IMR-90 (cell line): ENCODE results near the gene NCR2. TPM values are rescaled to one million over a fixed set of nuclear protein-coding genes. Genes with fewer than 3 reads are reported as not detected.

ENCODE experiments used
- ATAC-seq: fragments of 200-7000 bp; cut with Tn5 transposase; 2 replicates; pipeline ENCODE4 v1.9.1; 2020; ENCODE audit warnings: low read depth, mild to moderate bottlenecking, moderate library complexity
- BruUV-seq: library from RNA; stranded (reverse); fragments of 400-500 nt; replicated peaks from 2 replicates; lab custom pipeline; 2021; lab: Mats Ljungman, UMichigan
- CTCF ChIA-PET: fragments of 300-600 bp; formaldehyde crosslinking; extraction: SDS; loops from one replicate; lab custom pipeline; 2021; ENCODE audit warnings: antibody characterized with exemption; lab: Yijun Ruan, JAX
- POLR2A ChIA-PET: fragments of 300-600 bp; sonication (Branson Sonifier 250); formaldehyde crosslinking; loops from one replicate; lab custom pipeline; 2022; ENCODE audit warnings: antibody characterized with exemption; ENCODE audit not compliant: unreplicated experiment; lab: Charles Lee
- DNase-seq: peaks from one replicate; pipeline ENCODE4 v3.0.0; 2013
- H2AFZ ChIP-seq: replicated peaks from 2 replicates; pipeline ENCODE3; 2013; ENCODE audit warnings: low read length, mild to moderate bottlenecking; ENCODE audit not compliant: poor library complexity
- H2AK5ac ChIP-seq: 2 replicates; pipeline ENCODE4 v1.6.1; 2013; ENCODE audit warnings: low read depth, low read length, inconsistent platforms
- H2AK9ac ChIP-seq: replicated peaks from 2 replicates; pipeline ENCODE3; 2013; ENCODE audit warnings: mild to moderate bottlenecking, low read depth, low read length, moderate library complexity; ENCODE audit not compliant: poor library complexity
- H2BK120ac ChIP-seq: 2 replicates; pipeline ENCODE4 v1.6.1; 2013; ENCODE audit warnings: low read depth, low read length, inconsistent platforms
- H2BK15ac ChIP-seq: 3 replicates; pipeline ENCODE4 v1.6.1; 2013; ENCODE audit warnings: low read depth, low read length, inconsistent platforms
- H2BK20ac ChIP-seq: 2 replicates; pipeline ENCODE4 v1.6.1; 2013; ENCODE audit warnings: low read depth, mild to moderate bottlenecking, inconsistent platforms, low read length, moderate library complexity
- H2BK5ac ChIP-seq: 2 replicates; pipeline ENCODE4 v1.6.1; 2013; ENCODE audit warnings: mild to moderate bottlenecking, low read depth, low read length, inconsistent platforms; ENCODE audit not compliant: poor library complexity, severe bottlenecking
- H3K14ac ChIP-seq: replicated peaks from 2 replicates; pipeline ENCODE4 v1.6.1; 2013; ENCODE audit warnings: low read depth, low read length, inconsistent platforms
- H3K18ac ChIP-seq: 2 replicates; pipeline ENCODE4 v1.6.1; 2013; ENCODE audit warnings: low read depth, low read length, control low read depth
- H3K23ac ChIP-seq: 2 replicates; pipeline ENCODE4 v1.6.1; 2013; ENCODE audit warnings: low read depth, low read length, inconsistent platforms
- H3K27ac ChIP-seq: 2 replicates; pipeline ENCODE4 v1.5.1; 2013; ENCODE audit warnings: mild to moderate bottlenecking, control low read depth, low read length; ENCODE audit not compliant: insufficient read depth
- H3K27me3 ChIP-seq: 2 replicates; pipeline ENCODE4 v1.6.1; 2013; ENCODE audit warnings: low read length; ENCODE audit not compliant: control insufficient read depth, insufficient read depth
- H3K36me3 ChIP-seq: 2 replicates; pipeline ENCODE4 v1.6.1; 2013; ENCODE audit warnings: low read length, mixed read lengths; ENCODE audit not compliant: control insufficient read depth, insufficient read depth
- H3K4ac ChIP-seq: 2 replicates; pipeline ENCODE4 v1.6.1; 2013; ENCODE audit warnings: low read depth, low read length, inconsistent platforms
- H3K4me1 ChIP-seq: 2 replicates; pipeline ENCODE4 v1.6.1; 2013; ENCODE audit warnings: low read length, mixed read lengths; ENCODE audit not compliant: control insufficient read depth, insufficient read depth
- H3K4me2 ChIP-seq: 2 replicates; pipeline ENCODE4 v1.6.1; 2013; ENCODE audit warnings: low read depth, mild to moderate bottlenecking, control low read depth, low read length, moderate library complexity
- H3K4me3 ChIP-seq: 2 replicates; pipeline ENCODE4 v1.5.1; 2013; ENCODE audit warnings: low read depth, mild to moderate bottlenecking, control low read depth, low read length, moderate library complexity; ENCODE audit not compliant: insufficient read depth
- H3K56ac ChIP-seq: 2 replicates; pipeline ENCODE4 v1.6.1; 2013; ENCODE audit warnings: low read length, inconsistent platforms; ENCODE audit not compliant: insufficient read depth; ENCODE audit errors: extremely low read depth
- H3K79me1 ChIP-seq, 2 experiments: 2 replicates each; pipeline ENCODE4 v1.6.1; 2013; ENCODE audit warnings: low read length in 2 of 2, inconsistent platforms in 1 of 2, low read depth in 1 of 2
- H3K9ac ChIP-seq: 2 replicates; pipeline ENCODE4 v1.6.1; 2013; ENCODE audit warnings: low read depth, low read length, control low read depth
- H3K9me1 ChIP-seq: 2 replicates; pipeline ENCODE4 v1.6.1; 2013; ENCODE audit warnings: low read length, inconsistent platforms; ENCODE audit not compliant: insufficient read depth
- H3K9me3 ChIP-seq: 2 replicates; pipeline ENCODE4 v1.6.1; 2013; ENCODE audit warnings: low read length; ENCODE audit not compliant: control insufficient read depth, insufficient read depth
- H4K20me1 ChIP-seq: 2 replicates; pipeline ENCODE4 v1.6.1; 2013; ENCODE audit warnings: low read length, inconsistent platforms; ENCODE audit not compliant: insufficient read depth
- H4K5ac ChIP-seq: 2 replicates; pipeline ENCODE4 v1.6.1; 2013; ENCODE audit warnings: mild to moderate bottlenecking, low read depth, low read length, control low read depth
- H4K8ac ChIP-seq, 2 experiments: 2 replicates each; pipeline ENCODE4 v1.6.1; 2013; ENCODE audit warnings: low read depth in 2 of 2, low read length in 2 of 2, control low read depth in 1 of 2, inconsistent platforms in 1 of 2
- H4K91ac ChIP-seq: 2 replicates; pipeline ENCODE4 v1.6.1; 2013; ENCODE audit warnings: low read depth, low read length, inconsistent platforms; ENCODE audit not compliant: insufficient read depth
- CHD1 ChIP-seq: IDR thresholded peaks from 2 replicates; pipeline ENCODE4 v1.6.1; 2012; ENCODE audit warnings: low read depth, low read length, improper control_type of control experiment
- CTCF ChIP-seq: conservative IDR thresholded peaks from 2 replicates; pipeline ENCODE4 v1.5.1; 2012; ENCODE audit warnings: mild to moderate bottlenecking, low read depth, low read length, improper control_type of control experiment
- FOS ChIP-seq: fragments of 150-350 bp; IDR thresholded peaks from 2 replicates; pipeline ENCODE4 v1.6.1; 2016; ENCODE audit warnings: low read depth, low read length
- MXI1 ChIP-seq: IDR thresholded peaks from 2 replicates; pipeline ENCODE4 v1.6.1; 2012; ENCODE audit warnings: low read depth, mild to moderate bottlenecking, low read length, moderate library complexity, borderline replicate concordance
- NFE2L2 ChIP-seq: fragments of 150-350 bp; IDR thresholded peaks from 2 replicates; pipeline ENCODE4 v1.6.1; 2016; ENCODE audit warnings: low read depth, mild to moderate bottlenecking, low read length
- RCOR1 ChIP-seq: IDR thresholded peaks from 2 replicates; pipeline ENCODE4 v1.6.1; 2012; ENCODE audit warnings: mild to moderate bottlenecking, low read length, improper control_type of control experiment; ENCODE audit not compliant: insufficient replicate concordance
- SMC3 ChIP-seq: fragments of 150-350 bp; IDR thresholded peaks from 2 replicates; pipeline ENCODE4 v1.6.1; 2016; ENCODE audit warnings: low read depth, mild to moderate bottlenecking, antibody characterized with exemption, low read length, moderate library complexity
- WGBS, 2 experiments: methylation state at CpG; one replicate each; pipeline versions ENCODE4 v1.1.5 to v1.1.7; 2013; ENCODE audit warnings: missing lambda C conversion rate in 2 of 2; ENCODE audit not compliant: insufficient read length in 1 of 2; ENCODE audit errors: extremely low coverage in 2 of 2; 5-methylcytosine and 5-hydroxymethylcytosine counted together
- dilution Hi-C: fragments of 300-500 bp; cut with HindIII; formaldehyde crosslinking; loops from one replicate; pipeline ENCODE4 v1.14.3; 2018; ENCODE audit warnings: low sequenced_read_pairs; ENCODE audit not compliant: unreplicated experiment
- in situ Hi-C: fragments of 300-500 bp; cut with MboI; formaldehyde crosslinking; loops from 3 replicates; pipeline ENCODE4 v1.14.3; 2019; ENCODE audit warnings: low sequenced_read_pairs, inconsistent platforms, mixed read lengths
- intact Hi-C: fragments of 100-400 bp; cut with micrococcal nuclease; formaldehyde crosslinking; loops from 2 replicates; pipeline ENCODE4 v1.10.0; 2022
- polyA plus RNA-seq, 3 experiments: library from polyadenylated mRNA; depleted of rRNA; stranded (reverse); fragments of >200 nt; gene quantifications; 2 replicates each; pipeline ENCODE4 v1.2.3, GENCODE V29; 2012; ENCODE audit warnings: low replicate concordance in 1 of 3
- total RNA-seq: library from RNA; depleted of rRNA; stranded (reverse); fragments of >200 nt; gene quantifications from 2 replicates; pipeline ENCODE4 v1.2.3, GENCODE V29; 2012

Gene NCR2
- total and polyA plus RNA-seq, 2 of the 4 experiments (the other 2 are of a cell fraction): not detected

- H3K14ac ChIP-seq: no peak overlapping the region
- no peaks in the 10 kb centered on the region for H3K9me1 ChIP-seq
- H2BK5ac ChIP-seq: no peak overlapping the region
- H3K4me1 ChIP-seq: no peaks in the 10 kb centered on the region
- intact Hi-C loops (no loop called here), dilution Hi-C loops (no loop called here), in situ Hi-C loops (no loop called here)
- no peak for ATAC-seq
- no peak overlapping the region for H3K4me2 ChIP-seq
- WGBS, 2 experiments: no CpG with 5 or more reads among the region's 4 CpGs
- no peak overlapping the region for H4K91ac ChIP-seq
- H2AK9ac ChIP-seq: no peak overlapping the region
- H3K23ac ChIP-seq: no peak overlapping the region
- no TSS peak for BruUV-seq
- H2AFZ ChIP-seq: no peak overlapping the region
- no peaks in the 10 kb centered on the region for H4K20me1 ChIP-seq
- H3K79me1 ChIP-seq: no peaks in the 10 kb centered on the region
- no peak overlapping the region for H3K18ac ChIP-seq
- ChIA-PET CTCF (no interaction called here), POLR2A (no interaction called here)
- no peaks in the 10 kb centered on the region for H3K36me3 ChIP-seq
- H2BK15ac ChIP-seq: no peak overlapping the region
- no peak overlapping the region for H3K27ac ChIP-seq
- TF ChIP-seq FOS (no peak), CTCF (no peak), NFE2L2 (no peak), RCOR1 (no peak), SMC3 (no peak), MXI1 (no peak), CHD1 (no peak)
- no peak for DNase-seq
- no peak overlapping the region for H2BK20ac ChIP-seq
- no peak overlapping the region for H3K9ac ChIP-seq
- H3K27me3 ChIP-seq: peaks cover 37% of the 10 kb centered on the region
- no peak overlapping the region for H3K56ac ChIP-seq
- no peak overlapping the region for H4K5ac ChIP-seq
- H3K4me3 ChIP-seq: no peak overlapping the region
- H2AK5ac ChIP-seq: no peak overlapping the region
- peaks cover 3% of the 10 kb centered on the region; the same call in 1 of the 2 replicates for H3K9me3 ChIP-seq
- H3K4ac ChIP-seq: no peak overlapping the region
- no peak overlapping the region for H2BK120ac ChIP-seq
- no peak overlapping the region for H4K8ac ChIP-seq
Observed at GRCh38 chr6:41346441-41346840, 11.0 kb downstream of the NCR2 start.
